Measurements from ENCODE around the gene CHST13. TPM values are rescaled to one million over a fixed set of nuclear protein-coding genes. Genes with fewer than 3 reads are reported as not detected.

CHST13 gene
- total and polyA plus RNA-seq, 2 of the 4 experiments (the other 2 are of a cell fraction): not detected

- no peak for ATAC-seq (ENCODE audit: low read depth)
- H3K4ac ChIP-seq (ENCODE audit: low read depth, low read length): no peak overlapping the region
- no peak overlapping the region for H3K4me2 ChIP-seq (ENCODE audit: low read depth, low read length)
- H3K36me3 ChIP-seq (ENCODE audit: control insufficient read depth, insufficient read depth, low read length): no peaks in the 10 kb centered on the region
- DNase-seq: no peak
- H3K9me3 ChIP-seq (ENCODE audit: control insufficient read depth, insufficient read depth, low read length): no peaks in the 10 kb centered on the region
- H4K5ac ChIP-seq (ENCODE audit: low read depth, low read length): no peak overlapping the region
- H3K79me1 ChIP-seq (ENCODE audit: low read depth in 1 of 2, low read length in 2 of 2): no peaks in the 10 kb centered on the region
- no peak overlapping the region for H2BK20ac ChIP-seq (ENCODE audit: low read depth, low read length)
- H3K9ac ChIP-seq (ENCODE audit: low read depth, low read length): no peak overlapping the region
- no peak overlapping the region for H2AFZ ChIP-seq (replicated peaks; ENCODE audit: low read length, poor library complexity)
- no TSS peak for BruUV-seq (replicated peaks)
- in situ Hi-C loops (cut with MboI; ENCODE audit: low sequenced_read_pairs) (no loop called here), intact Hi-C loops (cut with micrococcal nuclease) (no loop called here), dilution Hi-C loops (cut with HindIII; ENCODE audit: low sequenced_read_pairs, unreplicated experiment) (no loop called here)
- POLR2A ChIA-PET (ENCODE audit: unreplicated experiment): no interaction called here
- no peak overlapping the region for H3K27ac ChIP-seq (ENCODE audit: insufficient read depth, low read length)
- H3K18ac ChIP-seq (ENCODE audit: low read depth, low read length): no peak overlapping the region
- H4K91ac ChIP-seq (ENCODE audit: insufficient read depth, low read depth, low read length): no peak overlapping the region
- H3K9me1 ChIP-seq (ENCODE audit: insufficient read depth, low read length): no peaks in the 10 kb centered on the region
- no CpG with 5 or more reads among the region's 5 CpGs for WGBS, 2 experiments (ENCODE audit: extremely low coverage in 2 of 2, insufficient read length in 1 of 2)
- H3K4me3 ChIP-seq (ENCODE audit: insufficient read depth, low read depth, low read length): no peak overlapping the region
- TF ChIP-seq MAFK (IDR thresholded peaks at IDR 0.05; ENCODE audit: low read depth, low read length) (no peak), RAD21 (IDR thresholded peaks at IDR 0.05; ENCODE audit: low read length) (no peak), SMC3 (IDR thresholded peaks at IDR 0.05; ENCODE audit: low read depth, low read length) (no peak), NFE2L2 (IDR thresholded peaks at IDR 0.05; ENCODE audit: low read depth, low read length) (no peak), RCOR1 (IDR thresholded peaks at IDR 0.05; ENCODE audit: insufficient replicate concordance, low read length) (no peak), FOS (IDR thresholded peaks at IDR 0.05; ENCODE audit: low read depth, low read length) (no peak), MXI1 (IDR thresholded peaks at IDR 0.05; ENCODE audit: borderline replicate concordance, low read depth, low read length) (no peak), RFX5 (IDR thresholded peaks at IDR 0.05; ENCODE audit: low read depth, low read length) (no peak), CTCF (conservative IDR thresholded peaks at IDR 0.05; ENCODE audit: low read depth, low read length) (no peak), POLR2A (IDR thresholded peaks at IDR 0.05; ENCODE audit: low read depth, low read length) (no peak), CHD1 (IDR thresholded peaks at IDR 0.05; ENCODE audit: low read depth, low read length) (no peak), MAZ (IDR thresholded peaks at IDR 0.05; ENCODE audit: borderline replicate concordance, low read depth, low read length) (no peak), CEBPB (IDR thresholded peaks at IDR 0.05; ENCODE audit: low read depth, low read length) (no peak), BHLHE40 (IDR thresholded peaks at IDR 0.05; ENCODE audit: low read depth, low read length) (no peak)
- TF ChIP-seq, protein P1, sequence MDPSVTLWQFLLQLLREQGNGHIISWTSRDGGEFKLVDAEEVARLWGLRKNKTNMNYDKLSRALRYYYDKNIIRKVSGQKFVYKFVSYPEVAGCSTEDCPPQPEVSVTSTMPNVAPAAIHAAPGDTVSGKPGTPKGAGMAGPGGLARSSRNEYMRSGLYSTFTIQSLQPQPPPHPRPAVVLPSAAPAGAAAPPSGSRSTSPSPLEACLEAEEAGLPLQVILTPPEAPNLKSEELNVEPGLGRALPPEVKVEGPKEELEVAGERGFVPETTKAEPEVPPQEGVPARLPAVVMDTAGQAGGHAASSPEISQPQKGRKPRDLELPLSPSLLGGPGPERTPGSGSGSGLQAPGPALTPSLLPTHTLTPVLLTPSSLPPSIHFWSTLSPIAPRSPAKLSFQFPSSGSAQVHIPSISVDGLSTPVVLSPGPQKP (IDR thresholded peaks at IDR 0.05; ENCODE audit: borderline replicate concordance, low read depth, low read length): no peak
- TF ChIP-seq, protein P2, sequence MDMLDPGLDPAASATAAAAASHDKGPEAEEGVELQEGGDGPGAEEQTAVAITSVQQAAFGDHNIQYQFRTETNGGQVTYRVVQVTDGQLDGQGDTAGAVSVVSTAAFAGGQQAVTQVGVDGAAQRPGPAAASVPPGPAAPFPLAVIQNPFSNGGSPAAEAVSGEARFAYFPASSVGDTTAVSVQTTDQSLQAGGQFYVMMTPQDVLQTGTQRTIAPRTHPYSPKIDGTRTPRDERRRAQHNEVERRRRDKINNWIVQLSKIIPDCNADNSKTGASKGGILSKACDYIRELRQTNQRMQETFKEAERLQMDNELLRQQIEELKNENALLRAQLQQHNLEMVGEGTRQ (IDR thresholded peaks at IDR 0.05; ENCODE audit: low read depth, low read length): no peak
- H3K14ac ChIP-seq (replicated peaks; ENCODE audit: low read depth, low read length): no peak overlapping the region
- H4K20me1 ChIP-seq (ENCODE audit: insufficient read depth, low read length): no peaks in the 10 kb centered on the region
- H2AK5ac ChIP-seq (ENCODE audit: low read depth, low read length): no peak overlapping the region
- no peak overlapping the region for H3K56ac ChIP-seq (ENCODE audit: extremely low read depth, insufficient read depth, low read length)
- no peaks in the 10 kb centered on the region for H3K4me1 ChIP-seq (ENCODE audit: control insufficient read depth, insufficient read depth, low read length)
- CTCF ChIA-PET: no interaction called here
- no peak overlapping the region for H4K8ac ChIP-seq (ENCODE audit: low read depth in 2 of 2, low read length in 2 of 2)
- no peak overlapping the region for H2BK15ac ChIP-seq (ENCODE audit: low read depth, low read length)
- H2AK9ac ChIP-seq (replicated peaks; ENCODE audit: low read depth, low read length, poor library complexity): no peak overlapping the region
- peaks cover 33% of the 10 kb centered on the region for H3K27me3 ChIP-seq (ENCODE audit: control insufficient read depth, insufficient read depth, low read length)
- H2BK120ac ChIP-seq (ENCODE audit: low read depth, low read length): no peak overlapping the region
- no peak overlapping the region for H2BK5ac ChIP-seq (ENCODE audit: low read depth, low read length, poor library complexity, severe bottlenecking)
- H3K23ac ChIP-seq (ENCODE audit: low read depth, low read length): no peak overlapping the region
These were observed 56.8 kb downstream of the CHST13 start for GRCh38 chr3:126580746-126581145.
